RWPE2 (cell line): Measurements from ENCODE around the gene SPRED2.

ENCODE experiments used
- ATAC-seq: fragments of 200-7000 bp; cut with Tn5 transposase; 3 replicates; pipeline ENCODE4 v1.9.1; 2021; ENCODE audit warnings: low read depth
- DNase-seq: peaks from one replicate; pipeline ENCODE4 v3.0.0-alpha.2; 2020; ENCODE audit warnings: low spot score
- H3K27ac ChIP-seq: fragments of 450-650 bp; 2 replicates; pipeline ENCODE4 v1.5.1; 2017; ENCODE audit warnings: mild to moderate bottlenecking; ENCODE audit not compliant: poor library complexity, severe bottlenecking
- H3K27me3 ChIP-seq: fragments of 250-450 bp; sonication (Bioruptor Pico); 2 replicates; pipeline ENCODE4 v1.5.1; 2021; ENCODE audit warnings: mild to moderate bottlenecking, moderate library complexity; ENCODE audit not compliant: insufficient read depth, poor library complexity, severe bottlenecking
- H3K36me3 ChIP-seq: fragments of 250-450 bp; sonication (Bioruptor Pico); 2 replicates; pipeline ENCODE4 v1.5.1; 2020; ENCODE audit warnings: low read depth, mild to moderate bottlenecking, moderate library complexity
- H3K4me1 ChIP-seq: fragments of 250-450 bp; sonication (Bioruptor Pico); 2 replicates; pipeline ENCODE4 v1.5.1; 2021; ENCODE audit warnings: mild to moderate bottlenecking, moderate library complexity; ENCODE audit not compliant: insufficient read depth, poor library complexity, severe bottlenecking
- H3K4me3 ChIP-seq: fragments of 250-450 bp; sonication (Bioruptor Pico); 2 replicates; pipeline ENCODE4 v1.5.1; 2021; ENCODE audit warnings: mild to moderate bottlenecking, moderate library complexity; ENCODE audit not compliant: severe bottlenecking
- H3K9me3 ChIP-seq: fragments of 250-450 bp; sonication (Bioruptor Pico); 2 replicates; pipeline ENCODE4 v1.5.1; 2021; ENCODE audit warnings: mild to moderate bottlenecking, moderate library complexity; ENCODE audit not compliant: severe bottlenecking
- TF ChIP-seq, protein P1 (sequence below): fragments of 450-650 bp; IDR thresholded peaks from one replicate; pipeline ENCODE4 v1.5.1; 2017; ENCODE audit warnings: mild to moderate bottlenecking, moderate library complexity; ENCODE audit not compliant: poor library complexity, severe bottlenecking

SPRED2 gene

GRCh38 chr2:65437392-65438135 is 5.2 kb upstream of the SPRED2 start:
- DNase-seq (no peak), ATAC-seq (no peak)
- Histone ChIP-seq H3K9me3 (no peaks in the 10 kb centered on the region), H3K4me1 (peaks cover 7% of the 10 kb centered on the region), H3K4me3 (no peak overlapping the region), H3K27me3 (no peaks in the 10 kb centered on the region), H3K27ac (peak overlapping the region; percentile 91), H3K36me3 (no peaks in the 10 kb centered on the region)
- TF ChIP-seq, protein P1, sequence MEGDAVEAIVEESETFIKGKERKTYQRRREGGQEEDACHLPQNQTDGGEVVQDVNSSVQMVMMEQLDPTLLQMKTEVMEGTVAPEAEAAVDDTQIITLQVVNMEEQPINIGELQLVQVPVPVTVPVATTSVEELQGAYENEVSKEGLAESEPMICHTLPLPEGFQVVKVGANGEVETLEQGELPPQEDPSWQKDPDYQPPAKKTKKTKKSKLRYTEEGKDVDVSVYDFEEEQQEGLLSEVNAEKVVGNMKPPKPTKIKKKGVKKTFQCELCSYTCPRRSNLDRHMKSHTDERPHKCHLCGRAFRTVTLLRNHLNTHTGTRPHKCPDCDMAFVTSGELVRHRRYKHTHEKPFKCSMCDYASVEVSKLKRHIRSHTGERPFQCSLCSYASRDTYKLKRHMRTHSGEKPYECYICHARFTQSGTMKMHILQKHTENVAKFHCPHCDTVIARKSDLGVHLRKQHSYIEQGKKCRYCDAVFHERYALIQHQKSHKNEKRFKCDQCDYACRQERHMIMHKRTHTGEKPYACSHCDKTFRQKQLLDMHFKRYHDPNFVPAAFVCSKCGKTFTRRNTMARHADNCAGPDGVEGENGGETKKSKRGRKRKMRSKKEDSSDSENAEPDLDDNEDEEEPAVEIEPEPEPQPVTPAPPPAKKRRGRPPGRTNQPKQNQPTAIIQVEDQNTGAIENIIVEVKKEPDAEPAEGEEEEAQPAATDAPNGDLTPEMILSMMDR: no peak

DNA sequence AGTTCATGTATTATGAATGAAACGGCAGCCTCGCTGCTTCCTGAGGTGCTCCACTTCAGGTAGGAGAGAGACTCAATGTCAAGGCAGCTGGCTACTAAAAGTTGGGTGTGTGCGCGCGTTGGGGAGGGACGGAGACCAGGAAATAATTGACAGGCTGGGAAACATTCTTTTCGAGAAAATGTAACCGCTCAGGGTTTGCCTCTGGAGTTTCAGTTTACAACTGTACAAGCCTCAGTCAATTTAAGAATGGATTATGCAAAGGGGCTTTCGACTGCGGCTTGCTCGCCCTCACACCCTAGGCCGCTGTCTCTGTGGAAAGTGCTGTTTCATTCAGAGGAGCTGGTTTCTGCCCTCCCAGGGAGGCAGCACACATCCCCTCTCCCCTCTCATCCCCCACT is 4.4 kb upstream of the SPRED2 start:
- no peaks in the 10 kb centered on the region for H3K36me3 ChIP-seq
- no peaks in the 10 kb centered on the region for H3K27me3 ChIP-seq
- H3K9me3 ChIP-seq: no peaks in the 10 kb centered on the region
- H3K4me3 ChIP-seq: peak overlapping the region; percentile 46
- ATAC-seq (peak; percentile 33), DNase-seq (no peak)
- H3K4me1 ChIP-seq: peaks cover 7% of the 10 kb centered on the region
- peak overlapping the region; percentile 91 for H3K27ac ChIP-seq
- TF ChIP-seq, protein P1: no peak

DNA sequence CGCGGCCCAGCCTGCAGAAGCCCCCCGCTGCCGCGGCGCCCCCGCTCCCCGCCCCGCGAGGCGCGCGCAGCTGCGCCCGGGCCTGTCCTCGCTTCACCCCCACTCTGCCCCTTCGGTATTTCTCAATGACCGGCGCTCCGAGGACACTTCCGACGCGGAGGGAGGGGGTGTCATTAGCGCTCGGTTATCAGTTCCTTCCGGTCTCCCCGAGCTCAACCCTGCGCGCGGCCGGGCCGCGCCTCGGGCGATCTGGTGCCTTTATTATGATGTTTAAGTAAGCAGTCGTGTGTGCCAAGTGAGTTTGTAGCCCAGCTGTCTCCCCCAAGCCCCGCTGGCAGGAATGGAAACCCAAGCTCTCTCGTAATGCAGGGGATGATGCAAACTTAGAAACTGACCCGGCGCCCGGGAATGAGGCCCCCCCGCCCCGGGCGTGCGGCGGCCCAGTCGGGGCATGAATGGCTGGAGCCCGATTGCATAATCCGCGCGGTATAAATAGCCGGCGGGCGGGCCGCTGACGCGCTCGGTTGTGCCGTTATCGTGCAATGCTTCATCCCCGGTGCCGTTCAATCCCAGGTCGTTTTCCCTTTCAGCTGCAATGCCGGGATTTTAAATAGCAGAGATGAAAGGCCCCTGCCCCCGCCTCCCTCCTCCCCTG is 3.9 kb upstream of the SPRED2 start:
- DNase-seq: peak; percentile 85
- Histone ChIP-seq H3K36me3 (no peaks in the 10 kb centered on the region), H3K27ac (peak overlapping the region; percentile 91), H3K9me3 (no peaks in the 10 kb centered on the region), H3K4me1 (peaks cover 7% of the 10 kb centered on the region), H3K4me3 (peak overlapping the region; percentile 46), H3K27me3 (no peaks in the 10 kb centered on the region)
- ATAC-seq: peak; percentile 32
- TF ChIP-seq, protein P1: no peak

- Histone ChIP-seq H3K36me3 (no peaks in the 10 kb centered on the region), H3K9me3 (no peaks in the 10 kb centered on the region), H3K27ac (peak overlapping the region; percentile 91), H3K4me1 (peaks cover 7% of the 10 kb centered on the region), H3K27me3 (no peaks in the 10 kb centered on the region), H3K4me3 (peak overlapping the region; percentile 46)
- ATAC-seq (peak; percentile 43), DNase-seq (peak; percentile 84)
- TF ChIP-seq, protein P1: peak; percentile 53
These were observed 3.3 kb upstream of the SPRED2 start for GRCh38 chr2:65435625-65436168.
